HepG2 (cell line): ENCODE measurements around the gene CAMTA1. TPM values are rescaled to one million over a fixed set of nuclear protein-coding genes. Genes with fewer than 3 reads are reported as not detected.

ENCODE experiments used
- ATAC-seq: fragments of 200-7000 bp; cut with Tn5 transposase; 3 replicates; pipeline ENCODE4 v1.9.1; 2020; ENCODE audit warnings: mild to moderate bottlenecking, moderate library complexity
- BruUV-seq: library from RNA; stranded (reverse); fragments of 400-500 nt; replicated peaks from 2 replicates; lab custom pipeline; 2021; lab: Mats Ljungman, UMichigan
- CTCF ChIA-PET: fragments of 300-600 bp; formaldehyde crosslinking; extraction: SDS; loops from one replicate; lab custom pipeline; 2021; ENCODE audit warnings: low total read pairs, inconsistent platforms, low intra/inter-chr PET ratio; lab: Yijun Ruan, JAX
- POLR2A ChIA-PET: fragments of 350-600 bp; sonication (Branson Sonifier 250); formaldehyde crosslinking; loops from one replicate; lab custom pipeline; 2020; ENCODE audit warnings: antibody characterized with exemption, inconsistent platforms; lab: Yijun Ruan, JAX
- DNase-seq: peaks from one replicate; pipeline ENCODE4 v3.0.0-alpha.2; 2015; ENCODE audit warnings: low spot score
- FAIRE-seq: peaks from 3 replicates; lab custom pipeline; 2011; peaks lifted over from hg19 to GRCh38; lab: Jason Lieb, UNC
- H2AFZ ChIP-seq: one replicate; pipeline ENCODE4 v1.6.1; 2011; ENCODE audit warnings: low read length, inconsistent platforms
- H3K27ac ChIP-seq: fragments of 300-600 bp; 3 replicates; pipeline ENCODE4 v1.8.0; 2011; ENCODE audit warnings: mixed run types, mild to moderate bottlenecking, mixed read lengths, low read length, inconsistent platforms; ENCODE audit not compliant: insufficient read depth; ENCODE audit errors: extremely low read length
- H3K27me3 ChIP-seq, 2 experiments: fragments of 200-600 bp in 1 of 2; 2 replicates in 1 of 2; 3 replicates in 1 of 2; pipeline versions ENCODE4 v1.6.0 to v1.8.0; 2011; ENCODE audit warnings: low read length in 2 of 2, mild to moderate bottlenecking in 2 of 2, moderate library complexity in 2 of 2, inconsistent platforms in 1 of 2; ENCODE audit not compliant: insufficient read depth in 2 of 2, control insufficient read depth in 1 of 2
- H3K36me3 ChIP-seq, 2 experiments: fragments of 200-600 bp in 1 of 2; replicated peaks in 1 of 2; 2 replicates in 1 of 2; 3 replicates in 1 of 2; pipeline versions ENCODE4 v1.5.1 to v1.8.0; 2011; ENCODE audit warnings: low read length in 2 of 2, inconsistent platforms in 1 of 2; ENCODE audit not compliant: insufficient read depth in 2 of 2, control insufficient read depth in 1 of 2
- H3K4me1 ChIP-seq: 2 replicates; pipeline ENCODE4 v1.5.1; 2012; ENCODE audit warnings: low read length, inconsistent platforms; ENCODE audit not compliant: insufficient read depth
- H3K4me2 ChIP-seq: 2 replicates; pipeline ENCODE4 v1.6.0; 2011; ENCODE audit warnings: low read depth, low read length, inconsistent platforms
- H3K4me3 ChIP-seq, 3 experiments: fragments of 200-600 bp in 1 of 3; sonication (generic), shearing (Covaris generic) in 1 of 3; replicated peaks in 1 of 3; 2 replicates each; pipeline ENCODE4 v1.5.1; 2011 to 2016; ENCODE audit warnings: low read length in 3 of 3, inconsistent platforms in 2 of 3, low read depth in 2 of 3, mild to moderate bottlenecking in 2 of 3, control low read depth in 1 of 3, mixed read lengths in 1 of 3; ENCODE audit not compliant: insufficient read depth in 1 of 3
- H3K79me2 ChIP-seq: one replicate; pipeline ENCODE4 v1.6.1; 2011; ENCODE audit warnings: low read length, inconsistent platforms; ENCODE audit not compliant: insufficient read depth
- H3K9ac ChIP-seq: 2 replicates; pipeline ENCODE4 v1.6.0; 2011; ENCODE audit warnings: mild to moderate bottlenecking, low read depth, low read length, inconsistent platforms; ENCODE audit not compliant: insufficient read depth
- H3K9me3 ChIP-seq: 2 replicates; pipeline ENCODE4 v1.5.1; 2012; ENCODE audit warnings: mild to moderate bottlenecking, low read length
- H4K20me1 ChIP-seq: 2 replicates; pipeline ENCODE4 v1.6.0; 2011; ENCODE audit warnings: inconsistent platforms, mild to moderate bottlenecking, low read length, moderate library complexity; ENCODE audit not compliant: insufficient read depth
- ARHGAP35 ChIP-seq: sonication (generic); formaldehyde crosslinking; IDR thresholded peaks from 2 replicates; pipeline ENCODE4 v1.9.0; 2022; ENCODE audit warnings: mild to moderate bottlenecking, inconsistent platforms, moderate library complexity, missing genetic modification reagents, borderline replicate concordance
- NFATC3 ChIP-seq: sonication (generic); formaldehyde crosslinking; IDR thresholded peaks from 2 replicates; pipeline ENCODE4 v1.5.1; 2020; ENCODE audit warnings: mild to moderate bottlenecking, missing genetic modification reagents
- ZNF136 ChIP-seq: sonication (generic); formaldehyde crosslinking; IDR thresholded peaks from 2 replicates; pipeline ENCODE4 v1.8.1; 2022; ENCODE audit warnings: low read depth, mild to moderate bottlenecking, moderate library complexity, missing genetic modification reagents
- ZNF264 ChIP-seq: sonication (generic); formaldehyde crosslinking; IDR thresholded peaks from 2 replicates; pipeline ENCODE4 v1.4.0; 2020; ENCODE audit warnings: missing genetic modification reagents
- ZNF468 ChIP-seq: sonication (generic); formaldehyde crosslinking; IDR thresholded peaks from 2 replicates; pipeline ENCODE4 v1.8.0; 2022; ENCODE audit warnings: mild to moderate bottlenecking, moderate library complexity, missing genetic modification reagents
- ZNF563 ChIP-seq: sonication (generic); formaldehyde crosslinking; IDR thresholded peaks from 2 replicates; pipeline ENCODE4 v1.8.0; 2022; ENCODE audit warnings: mild to moderate bottlenecking, moderate library complexity, missing genetic modification reagents
- ZNF768 ChIP-seq: sonication (generic); formaldehyde crosslinking; IDR thresholded peaks from 2 replicates; pipeline ENCODE4 v1.4.0; 2020; ENCODE audit warnings: missing genetic modification reagents
- WGBS: methylation state at CpG from one replicate; pipeline ENCODE4 v1.1.6; 2017; ENCODE audit warnings: low lambda C conversion rate; 5-methylcytosine and 5-hydroxymethylcytosine counted together
- in situ Hi-C: cut with HindIII; loops from 2 replicates; pipeline ENCODE4 v1.10.0; 2017; ENCODE audit warnings: low pct_unique_long_range_greater_than_20kb; ENCODE audit not compliant: extremely low pct_ligation_motif_present
- intact Hi-C: fragments of 100-400 bp; cut with micrococcal nuclease; formaldehyde crosslinking; loops from one replicate; pipeline ENCODE4 v1.10.0; 2022; ENCODE audit not compliant: unreplicated experiment
- polyA plus RNA-seq, 8 experiments: library from polyadenylated mRNA; depleted of rRNA in 3 of 8; stranded (reverse) in 7 of 8; unstranded in 1 of 8; fragments of >200 nt; fragmentation: Illumina TruSeq in 4 of 8; extraction: Trizol in 4 of 8; gene quantifications; 2 replicates each; pipeline versions ENCODE4 v1.2.1 to v1.2.3, GENCODE V29; 2011 to 2016; ENCODE audit warnings: low read depth in 4 of 8, missing spikeins in 1 of 8, mixed read lengths in 1 of 8; ENCODE audit not compliant: insufficient read depth in 1 of 8
- total RNA-seq, 5 experiments: library from RNA; depleted of rRNA; stranded (reverse); fragments of >200 nt; fragmentation: Illumina TruSeq; extraction: Trizol; gene quantifications; 2 replicates each; pipeline ENCODE4 v1.2.3, GENCODE V29; 2016; ENCODE audit warnings: low read depth in 1 of 5
- TF ChIP-seq, protein P1 (sequence below): sonication (generic); formaldehyde crosslinking; IDR thresholded peaks from 2 replicates; pipeline ENCODE4 v1.5.1; 2020; ENCODE audit warnings: missing genetic modification reagents, mild to moderate bottlenecking, borderline replicate concordance
- TF ChIP-seq, protein P2 (sequence below): sonication (generic); formaldehyde crosslinking; IDR thresholded peaks from 2 replicates; pipeline ENCODE4 v1.4.0; 2020; ENCODE audit warnings: mild to moderate bottlenecking, low read depth, missing genetic modification reagents
- TF ChIP-seq, protein P3 (sequence below): IDR thresholded peaks from 2 replicates; pipeline ENCODE4 v1.6.1; 2016; ENCODE audit warnings: low read depth, missing genetic modification reagents, missing compliant biosample characterization
- TF ChIP-seq, protein P4 (sequence below): sonication (generic); formaldehyde crosslinking; IDR thresholded peaks from 2 replicates; pipeline ENCODE4 v1.8.0; 2023; ENCODE audit warnings: mild to moderate bottlenecking, missing genetic modification reagents
- TF ChIP-seq, protein P5 (sequence below): sonication (generic); formaldehyde crosslinking; IDR thresholded peaks from 2 replicates; pipeline ENCODE4 v1.5.1; 2020; ENCODE audit warnings: mild to moderate bottlenecking, missing genetic modification reagents, moderate library complexity
- TF ChIP-seq, protein P6 (sequence below): sonication (generic); formaldehyde crosslinking; IDR thresholded peaks from 2 replicates; pipeline ENCODE4 v1.4.0; 2020; ENCODE audit warnings: missing genetic modification reagents

The CAMTA1 gene
- total and polyA plus RNA-seq, 2 of the 13 experiments (the other 11 are each of a cell fraction or from before 2014, with no cell fraction given), result 25.0 to 36.4 TPM

DNA sequence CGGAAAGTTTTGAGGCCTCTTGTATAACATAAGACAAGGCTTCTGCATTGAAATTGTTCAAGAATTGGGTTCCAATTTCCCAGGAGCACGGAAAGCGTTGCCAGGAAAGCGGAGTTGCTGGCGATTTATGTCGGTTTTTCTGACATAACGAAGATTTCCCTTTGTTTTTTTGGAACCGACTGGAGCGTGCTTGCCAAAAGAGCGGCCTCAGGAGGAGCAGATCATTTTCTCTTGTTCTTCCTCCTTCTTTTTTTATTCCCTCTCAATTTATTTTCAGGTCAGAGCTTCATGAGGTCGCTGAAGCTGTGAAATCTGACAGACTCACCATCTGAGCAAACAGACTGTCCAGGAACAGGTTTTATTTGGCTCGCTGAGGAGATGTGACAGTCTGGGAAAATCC, 275.5 kb downstream of the CAMTA1 start:
- Histone ChIP-seq H3K9ac (no peak overlapping the region), H3K27ac (no peak overlapping the region), H3K36me3 (no peaks in the 10 kb centered on the region), H4K20me1 (no peaks in the 10 kb centered on the region), H3K9me3 (no peaks in the 10 kb centered on the region), H2AFZ (no peak overlapping the region), H3K79me2 (no peaks in the 10 kb centered on the region), H3K27me3 (peaks cover 3 to 54% of the 10 kb centered on the region in 2 experiments), H3K4me1 (no peaks in the 10 kb centered on the region), H3K4me2 (no peak overlapping the region), H3K4me3 (no peak overlapping the region)
- CTCF ChIA-PET, result no interaction called here
- DNase-seq (no peak), FAIRE-seq (no peak), ATAC-seq (no peak)
- intact Hi-C loops, result no loop called here
- WGBS, result 40% methylated on average over 12 of the region's 12 CpGs
- POLR2A ChIA-PET, result no interaction called here
- BruUV-seq, result no TSS peak
- in situ Hi-C loops, result loop anchor here (25.0 kb wide), 1 partner anchor 577 kb away; no protein-coding TSS in a partner anchor
- TF ChIP-seq, protein P1, sequence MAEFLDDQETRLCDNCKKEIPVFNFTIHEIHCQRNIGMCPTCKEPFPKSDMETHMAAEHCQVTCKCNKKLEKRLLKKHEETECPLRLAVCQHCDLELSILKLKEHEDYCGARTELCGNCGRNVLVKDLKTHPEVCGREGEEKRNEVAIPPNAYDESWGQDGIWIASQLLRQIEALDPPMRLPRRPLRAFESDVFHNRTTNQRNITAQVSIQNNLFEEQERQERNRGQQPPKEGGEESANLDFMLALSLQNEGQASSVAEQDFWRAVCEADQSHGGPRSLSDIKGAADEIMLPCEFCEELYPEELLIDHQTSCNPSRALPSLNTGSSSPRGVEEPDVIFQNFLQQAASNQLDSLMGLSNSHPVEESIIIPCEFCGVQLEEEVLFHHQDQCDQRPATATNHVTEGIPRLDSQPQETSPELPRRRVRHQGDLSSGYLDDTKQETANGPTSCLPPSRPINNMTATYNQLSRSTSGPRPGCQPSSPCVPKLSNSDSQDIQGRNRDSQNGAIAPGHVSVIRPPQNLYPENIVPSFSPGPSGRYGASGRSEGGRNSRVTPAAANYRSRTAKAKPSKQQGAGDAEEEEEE, result no peak
- TF ChIP-seq ZNF563 (CRISPR knock-in tag), result no peak
- TF ChIP-seq ZNF264 (CRISPR knock-in tag), result no peak
- TF ChIP-seq, protein P2, sequence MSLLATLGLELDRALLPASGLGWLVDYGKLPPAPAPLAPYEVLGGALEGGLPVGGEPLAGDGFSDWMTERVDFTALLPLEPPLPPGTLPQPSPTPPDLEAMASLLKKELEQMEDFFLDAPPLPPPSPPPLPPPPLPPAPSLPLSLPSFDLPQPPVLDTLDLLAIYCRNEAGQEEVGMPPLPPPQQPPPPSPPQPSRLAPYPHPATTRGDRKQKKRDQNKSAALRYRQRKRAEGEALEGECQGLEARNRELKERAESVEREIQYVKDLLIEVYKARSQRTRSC (CRISPR knock-in tag), result no peak
- TF ChIP-seq, protein P3, sequence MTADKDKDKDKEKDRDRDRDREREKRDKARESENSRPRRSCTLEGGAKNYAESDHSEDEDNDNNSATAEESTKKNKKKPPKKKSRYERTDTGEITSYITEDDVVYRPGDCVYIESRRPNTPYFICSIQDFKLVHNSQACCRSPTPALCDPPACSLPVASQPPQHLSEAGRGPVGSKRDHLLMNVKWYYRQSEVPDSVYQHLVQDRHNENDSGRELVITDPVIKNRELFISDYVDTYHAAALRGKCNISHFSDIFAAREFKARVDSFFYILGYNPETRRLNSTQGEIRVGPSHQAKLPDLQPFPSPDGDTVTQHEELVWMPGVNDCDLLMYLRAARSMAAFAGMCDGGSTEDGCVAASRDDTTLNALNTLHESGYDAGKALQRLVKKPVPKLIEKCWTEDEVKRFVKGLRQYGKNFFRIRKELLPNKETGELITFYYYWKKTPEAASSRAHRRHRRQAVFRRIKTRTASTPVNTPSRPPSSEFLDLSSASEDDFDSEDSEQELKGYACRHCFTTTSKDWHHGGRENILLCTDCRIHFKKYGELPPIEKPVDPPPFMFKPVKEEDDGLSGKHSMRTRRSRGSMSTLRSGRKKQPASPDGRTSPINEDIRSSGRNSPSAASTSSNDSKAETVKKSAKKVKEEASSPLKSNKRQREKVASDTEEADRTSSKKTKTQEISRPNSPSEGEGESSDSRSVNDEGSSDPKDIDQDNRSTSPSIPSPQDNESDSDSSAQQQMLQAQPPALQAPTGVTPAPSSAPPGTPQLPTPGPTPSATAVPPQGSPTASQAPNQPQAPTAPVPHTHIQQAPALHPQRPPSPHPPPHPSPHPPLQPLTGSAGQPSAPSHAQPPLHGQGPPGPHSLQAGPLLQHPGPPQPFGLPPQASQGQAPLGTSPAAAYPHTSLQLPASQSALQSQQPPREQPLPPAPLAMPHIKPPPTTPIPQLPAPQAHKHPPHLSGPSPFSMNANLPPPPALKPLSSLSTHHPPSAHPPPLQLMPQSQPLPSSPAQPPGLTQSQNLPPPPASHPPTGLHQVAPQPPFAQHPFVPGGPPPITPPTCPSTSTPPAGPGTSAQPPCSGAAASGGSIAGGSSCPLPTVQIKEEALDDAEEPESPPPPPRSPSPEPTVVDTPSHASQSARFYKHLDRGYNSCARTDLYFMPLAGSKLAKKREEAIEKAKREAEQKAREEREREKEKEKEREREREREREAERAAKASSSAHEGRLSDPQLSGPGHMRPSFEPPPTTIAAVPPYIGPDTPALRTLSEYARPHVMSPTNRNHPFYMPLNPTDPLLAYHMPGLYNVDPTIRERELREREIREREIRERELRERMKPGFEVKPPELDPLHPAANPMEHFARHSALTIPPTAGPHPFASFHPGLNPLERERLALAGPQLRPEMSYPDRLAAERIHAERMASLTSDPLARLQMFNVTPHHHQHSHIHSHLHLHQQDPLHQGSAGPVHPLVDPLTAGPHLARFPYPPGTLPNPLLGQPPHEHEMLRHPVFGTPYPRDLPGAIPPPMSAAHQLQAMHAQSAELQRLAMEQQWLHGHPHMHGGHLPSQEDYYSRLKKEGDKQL (CRISPR knock-in tag), result no peak
- TF ChIP-seq, protein P4, sequence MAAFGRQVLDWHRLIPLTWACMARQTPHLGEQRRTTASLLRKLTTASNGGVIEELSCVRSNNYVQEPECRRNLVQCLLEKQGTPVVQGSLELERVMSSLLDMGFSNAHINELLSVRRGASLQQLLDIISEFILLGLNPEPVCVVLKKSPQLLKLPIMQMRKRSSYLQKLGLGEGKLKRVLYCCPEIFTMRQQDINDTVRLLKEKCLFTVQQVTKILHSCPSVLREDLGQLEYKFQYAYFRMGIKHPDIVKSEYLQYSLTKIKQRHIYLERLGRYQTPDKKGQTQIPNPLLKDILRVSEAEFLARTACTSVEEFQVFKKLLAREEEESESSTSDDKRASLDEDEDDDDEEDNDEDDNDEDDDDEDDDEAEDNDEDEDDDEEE, result no peak
- TF ChIP-seq ZNF768 (CRISPR knock-in tag), result no peak
- no peak for TF ChIP-seq ZNF468 (CRISPR knock-in tag)
- TF ChIP-seq, protein P5, sequence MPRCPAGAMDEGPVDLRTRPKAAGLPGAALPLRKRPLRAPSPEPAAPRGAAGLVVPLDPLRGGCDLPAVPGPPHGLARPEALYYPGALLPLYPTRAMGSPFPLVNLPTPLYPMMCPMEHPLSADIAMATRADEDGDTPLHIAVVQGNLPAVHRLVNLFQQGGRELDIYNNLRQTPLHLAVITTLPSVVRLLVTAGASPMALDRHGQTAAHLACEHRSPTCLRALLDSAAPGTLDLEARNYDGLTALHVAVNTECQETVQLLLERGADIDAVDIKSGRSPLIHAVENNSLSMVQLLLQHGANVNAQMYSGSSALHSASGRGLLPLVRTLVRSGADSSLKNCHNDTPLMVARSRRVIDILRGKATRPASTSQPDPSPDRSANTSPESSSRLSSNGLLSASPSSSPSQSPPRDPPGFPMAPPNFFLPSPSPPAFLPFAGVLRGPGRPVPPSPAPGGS (CRISPR knock-in tag), result no peak
- TF ChIP-seq NFATC3 (CRISPR knock-in tag), result no peak
- TF ChIP-seq, protein P6, sequence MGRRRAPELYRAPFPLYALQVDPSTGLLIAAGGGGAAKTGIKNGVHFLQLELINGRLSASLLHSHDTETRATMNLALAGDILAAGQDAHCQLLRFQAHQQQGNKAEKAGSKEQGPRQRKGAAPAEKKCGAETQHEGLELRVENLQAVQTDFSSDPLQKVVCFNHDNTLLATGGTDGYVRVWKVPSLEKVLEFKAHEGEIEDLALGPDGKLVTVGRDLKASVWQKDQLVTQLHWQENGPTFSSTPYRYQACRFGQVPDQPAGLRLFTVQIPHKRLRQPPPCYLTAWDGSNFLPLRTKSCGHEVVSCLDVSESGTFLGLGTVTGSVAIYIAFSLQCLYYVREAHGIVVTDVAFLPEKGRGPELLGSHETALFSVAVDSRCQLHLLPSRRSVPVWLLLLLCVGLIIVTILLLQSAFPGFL (CRISPR knock-in tag), result no peak
- no peak for TF ChIP-seq ARHGAP35 (CRISPR knock-in tag)
- TF ChIP-seq ZNF136 (CRISPR knock-in tag), result no peak
